Transverse colon (tissue), 4 donors: ENCODE measurements around the gene TMC5. TPM values are rescaled to one million over a fixed set of nuclear protein-coding genes. Genes with fewer than 3 reads are reported as not detected.

Source experiments
- DNase-seq: peaks from one replicate; pipeline ENCODE4 v3.0.0-alpha.2; 2019
- H3K27ac ChIP-seq, 4 donors: fragments of 200-600 bp; sonication (generic); 2 replicates each; pipeline ENCODE4 v1.5.1; 2016 to 2018; ENCODE audit warnings: inconsistent platforms in 4 of 4
- H3K27me3 ChIP-seq: fragments of 200-600 bp; sonication (generic); 2 replicates; pipeline ENCODE4 v1.5.1; 2017; ENCODE audit warnings: inconsistent platforms
- H3K36me3 ChIP-seq, 4 donors: fragments of 200-600 bp; sonication (generic); 2 replicates each; pipeline ENCODE4 v1.5.1; 2017 to 2019; ENCODE audit warnings: inconsistent platforms in 4 of 4
- H3K4me1 ChIP-seq, 4 donors: fragments of 200-600 bp; sonication (generic); 2 replicates each; pipeline ENCODE4 v1.5.1; 2017 to 2020; ENCODE audit warnings: inconsistent platforms in 4 of 4
- H3K4me3 ChIP-seq, 4 donors: fragments of 200-600 bp; sonication (generic); 1 replicate in 1 of 4; 2 replicates in 3 of 4; pipeline versions ENCODE4 v1.5.1 to v1.6.1; 2017 to 2019; ENCODE audit warnings: inconsistent platforms in 4 of 4
- H3K9me3 ChIP-seq, 2 donors: fragments of 200-600 bp; sonication (generic); 2 replicates each; pipeline ENCODE4 v1.5.1; 2017 to 2019; ENCODE audit warnings: inconsistent platforms in 2 of 2
- CTCF ChIP-seq, 5 experiments: fragments of 200-600 bp in 3 of 5; fragments of 450-650 bp in 2 of 5; sonication (generic) in 3 of 5; IDR thresholded peaks; 1 replicate in 2 of 5; 2 replicates in 3 of 5; pipeline ENCODE4 v1.5.1; 2016 to 2017; ENCODE audit warnings: antibody characterized with exemption in 5 of 5, inconsistent platforms in 3 of 5, mild to moderate bottlenecking in 2 of 5, moderate library complexity in 1 of 5
- EP300 ChIP-seq: sonication (generic); formaldehyde crosslinking; IDR thresholded peaks from one replicate; pipeline ENCODE4 v1.6.1; 2017; ENCODE audit warnings: antibody characterized with exemption, low read depth
- POLR2A ChIP-seq: fragments of 450-650 bp; IDR thresholded peaks from one replicate; pipeline ENCODE4 v1.6.1; 2016; ENCODE audit warnings: antibody characterized with exemption, mild to moderate bottlenecking, moderate library complexity
- POLR2AphosphoS5 ChIP-seq, 3 donors: sonication (generic); formaldehyde crosslinking; IDR thresholded peaks; one replicate each; pipeline ENCODE4 v1.6.1; 2016; ENCODE audit warnings: antibody characterized with exemption in 3 of 3
- WGBS, 2 donors: methylation state at CpG; one replicate each; pipeline ENCODE4 v1.1.5; 2018; ENCODE audit warnings: low coverage in 1 of 2; 5-methylcytosine and 5-hydroxymethylcytosine counted together
- in situ Hi-C, 4 donors: fragments of 200-750 bp; cut with MboI; loops; one replicate each; pipeline versions ENCODE4 v1.15.0 to v1.15.1; 2017; ENCODE audit warnings: low sequenced_read_pairs in 3 of 4, low pct_ligation_motif_present in 1 of 4, low pct_unique_long_range_greater_than_20kb in 1 of 4
- intact Hi-C: fragments of 100-400 bp; cut with DNase I; formaldehyde crosslinking; loops from one replicate; pipeline ENCODE4 v1.15.1; 2023; ENCODE audit warnings: low total_unique reads
- total RNA-seq, 4 donors: library from RNA; depleted of rRNA; stranded (reverse); fragments of >200 nt; gene quantifications; one replicate each; pipeline ENCODE4 v1.1.0, GENCODE V29; 2016

TMC5 gene
- total RNA-seq, 4 donors from 2014 or later = 14.5 to 94.6 (median 82.4) TPM

- peaks cover 17% of the 10 kb centered on the region for H3K27me3 ChIP-seq
- H3K27ac ChIP-seq = peak overlapping the region; percentile 65 to 94 (median 72)
- no peak for TF ChIP-seq EP300
- TF ChIP-seq POLR2A = no peak
- TF ChIP-seq POLR2AphosphoS5 (IDR thresholded peaks at IDR 0.05) = no peak
- TF ChIP-seq CTCF (IDR thresholded peaks at IDR 0.05) = no peak
- H3K4me3 ChIP-seq = no peak overlapping the region
- H3K36me3 ChIP-seq = no peaks in the 10 kb centered on the region
- H3K9me3 ChIP-seq = no peaks in the 10 kb centered on the region
- DNase-seq = no peak
- intact Hi-C loops (no loop called here), in situ Hi-C loops (no loop called here)
- WGBS, 2 donors = 44 to 55% methylated on average over 1 to 2 of the region's 2 CpGs
- peaks cover 0 to 42% (median 28%) of the 10 kb centered on the region in 4 donors for H3K4me1 ChIP-seq
Measured at GRCh38 chr16:19415918-19416317, 1.8 kb upstream of the TMC5 start.

- Histone ChIP-seq H3K27ac (peak overlapping the region; percentile 66 to 94 (median 74)), H3K4me3 (peak overlapping the region in 2 of 4 donors; percentile 29 to 44), H3K9me3 (no peaks in the 10 kb centered on the region), H3K36me3 (no peaks in the 10 kb centered on the region), H3K4me1 (peaks cover 0 to 29% (median 23%) of the 10 kb centered on the region in 4 donors), H3K27me3 (no peaks in the 10 kb centered on the region)
- WGBS, 2 donors = 49 to 57% methylated on average over 3 to 4 of the region's 4 CpGs
- in situ Hi-C loops = no loop called here
- no peak for DNase-seq
- no peak for TF ChIP-seq POLR2A
- TF ChIP-seq CTCF (IDR thresholded peaks at IDR 0.05) = no peak
- TF ChIP-seq POLR2AphosphoS5 (IDR thresholded peaks at IDR 0.05) = no peak
- TF ChIP-seq EP300 = no peak
- intact Hi-C loops = no loop called here
Measured at GRCh38 chr16:19418200-19418599, 517 bp downstream of the TMC5 start.

- H3K4me3 ChIP-seq = no peak overlapping the region
- TF ChIP-seq CTCF (IDR thresholded peaks at IDR 0.05) (no peak), POLR2AphosphoS5 (IDR thresholded peaks at IDR 0.05) (no peak)
- H3K9me3 ChIP-seq = no peaks in the 10 kb centered on the region
- peaks cover 0 to 21% (median 19%) of the 10 kb centered on the region in 4 donors for H3K4me1 ChIP-seq
- no peak for DNase-seq
- H3K27ac ChIP-seq = no peak overlapping the region
- WGBS, 2 donors = 80 to 88% methylated on average over 1 to 9 of the region's 9 CpGs
- H3K27me3 ChIP-seq = no peaks in the 10 kb centered on the region
- intact Hi-C loops (no loop called here), in situ Hi-C loops (no loop called here)
- H3K36me3 ChIP-seq = no peaks in the 10 kb centered on the region
Measured at GRCh38 chr16:19419698-19420075, 2.0 kb downstream of the TMC5 start.

GRCh38 chr16:19424478-19424877 is 6.8 kb downstream of the TMC5 start:
- in situ Hi-C loops (no loop called here), intact Hi-C loops (no loop called here)
- peak in 1 of 3 donors; percentile 33 for TF ChIP-seq POLR2AphosphoS5 (IDR thresholded peaks at IDR 0.05)
- TF ChIP-seq POLR2A = no peak
- 89 to 92% methylated on average over 8 of the region's 8 CpGs for WGBS, 2 donors
- Histone ChIP-seq H3K4me1 (peaks cover under 1 to 24% (median 11%) of the 10 kb centered on the region in 4 donors), H3K27me3 (no peaks in the 10 kb centered on the region), H3K4me3 (no peak overlapping the region), H3K36me3 (no peaks in the 10 kb centered on the region), H3K27ac (peak overlapping the region in 3 of 4 donors; percentile 43 to 57 (median 44)), H3K9me3 (no peaks in the 10 kb centered on the region)
- peak; percentile 16 for DNase-seq

- TF ChIP-seq CTCF (IDR thresholded peaks at IDR 0.05) = no peak
- no peak for TF ChIP-seq POLR2AphosphoS5 (IDR thresholded peaks at IDR 0.05)
- TF ChIP-seq POLR2A = no peak
- no peak for TF ChIP-seq EP300
- in situ Hi-C loops (no loop called here), intact Hi-C loops (no loop called here)
- no peaks in the 10 kb centered on the region for H3K36me3 ChIP-seq
- 73 to 88% methylated on average over 3 of the region's 3 CpGs for WGBS, 2 donors
- H3K4me3 ChIP-seq = no peak overlapping the region
- peaks cover 7 to 52% (median 21%) of the 10 kb centered on the region in 4 donors for H3K4me1 ChIP-seq
- no peaks in the 10 kb centered on the region for H3K9me3 ChIP-seq
- H3K27ac ChIP-seq = peak overlapping the region; percentile 20 to 85 (median 79)
- no peak for DNase-seq
- H3K27me3 ChIP-seq = no peaks in the 10 kb centered on the region
Measured at GRCh38 chr16:19430345-19430744, 12.7 kb downstream of the TMC5 start.
